GM19035 (cell line): ENCODE measurements around the gene CNTNAP2.
"Not testable (repeated sequence)": the region's sequence is repeated elsewhere in the genome, so short reads cannot be mapped to it uniquely, and the experiment has no call there.

ENCODE experiments used
- ATAC-seq: cut with Tn5 transposase; IDR thresholded peaks from one replicate; pipeline ENCODE4 v1.9.1; 2021; ENCODE audit not compliant: unreplicated experiment

CNTNAP2 gene

DNA sequence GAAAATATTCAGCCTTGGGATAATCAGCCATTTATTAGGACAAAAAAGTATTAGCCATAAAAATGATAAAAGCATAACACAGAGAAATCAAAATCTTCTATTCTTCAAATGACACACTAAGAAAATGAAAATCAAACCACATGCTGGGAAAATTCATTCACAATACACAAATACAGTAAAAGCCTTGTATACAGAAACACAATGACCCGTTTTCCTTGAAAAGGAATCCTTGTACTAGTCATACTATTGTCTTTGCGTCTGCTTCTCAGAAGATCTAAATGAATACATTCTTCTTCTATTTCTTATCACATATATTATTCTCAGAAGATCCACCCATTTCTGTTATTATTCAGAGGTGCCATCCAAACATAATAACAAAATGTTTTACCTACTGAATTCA is 749.1 kb downstream of the CNTNAP2 start:
- ATAC-seq, result no peak

DNA sequence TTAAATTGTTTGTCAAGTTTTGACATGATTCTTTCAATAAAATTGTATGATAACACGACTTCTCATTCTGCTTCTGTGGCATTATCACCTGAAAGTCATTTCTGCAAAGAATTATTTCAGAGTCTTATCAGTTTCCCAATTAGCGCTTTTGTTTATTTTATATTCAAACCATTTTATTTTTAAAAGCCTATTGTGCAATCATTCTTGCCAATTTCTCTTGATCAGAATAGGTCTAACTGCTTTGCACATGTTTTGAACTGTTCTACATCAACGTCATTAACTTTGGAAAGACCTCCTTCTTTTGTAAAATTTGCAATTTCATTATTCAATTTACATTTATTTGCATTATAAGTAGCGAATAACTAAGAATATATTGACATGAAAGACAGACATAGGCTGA is 758.1 kb downstream of the CNTNAP2 start:
- ATAC-seq, result no peak

DNA sequence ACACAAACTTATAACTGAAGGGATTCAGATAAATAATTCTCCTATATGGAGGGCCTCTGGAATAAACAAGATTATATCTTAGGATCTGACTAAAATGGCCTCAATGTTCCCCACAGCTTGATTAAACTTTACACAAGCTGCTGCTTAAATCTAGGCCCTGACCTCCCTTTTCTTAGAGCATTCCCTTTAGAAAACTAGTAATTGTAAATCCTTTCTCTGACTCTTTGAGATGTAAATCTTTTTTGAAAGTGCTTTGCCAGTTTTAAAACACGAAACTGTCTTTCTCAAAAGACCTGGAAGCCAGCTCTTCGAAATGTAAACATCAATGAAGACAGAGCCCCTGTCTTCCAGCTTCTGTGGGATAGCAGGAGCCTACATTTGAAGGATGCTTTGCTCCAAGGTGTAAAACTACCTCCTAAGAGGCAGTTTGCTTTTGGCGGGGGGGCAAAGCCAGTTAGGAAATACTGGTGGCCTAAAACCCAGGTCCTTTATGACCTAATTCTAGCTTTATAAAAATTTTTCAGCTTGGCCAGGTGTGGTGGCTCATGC is 758.7 kb downstream of the CNTNAP2 start:
- ATAC-seq, result no peak

DNA sequence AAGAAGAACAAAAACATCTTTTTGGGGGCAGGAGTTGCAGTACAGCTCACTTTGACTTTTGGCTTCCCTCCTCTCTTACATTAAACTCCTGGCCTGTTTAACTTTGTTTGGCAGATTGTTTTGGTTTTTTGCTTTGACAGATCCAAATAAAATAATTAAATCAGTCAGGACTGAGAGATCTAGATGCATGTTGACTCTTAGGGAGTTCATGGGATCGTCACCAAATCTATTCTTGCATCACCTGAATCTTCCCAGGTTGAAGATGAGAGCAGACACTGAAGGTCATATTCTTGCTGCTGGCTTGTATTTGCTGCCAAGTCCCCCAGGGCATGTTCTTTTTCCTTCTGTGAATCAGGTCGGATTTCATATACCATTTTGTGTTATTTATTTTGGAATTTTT is 759.4 kb downstream of the CNTNAP2 start:
- no peak for ATAC-seq

DNA sequence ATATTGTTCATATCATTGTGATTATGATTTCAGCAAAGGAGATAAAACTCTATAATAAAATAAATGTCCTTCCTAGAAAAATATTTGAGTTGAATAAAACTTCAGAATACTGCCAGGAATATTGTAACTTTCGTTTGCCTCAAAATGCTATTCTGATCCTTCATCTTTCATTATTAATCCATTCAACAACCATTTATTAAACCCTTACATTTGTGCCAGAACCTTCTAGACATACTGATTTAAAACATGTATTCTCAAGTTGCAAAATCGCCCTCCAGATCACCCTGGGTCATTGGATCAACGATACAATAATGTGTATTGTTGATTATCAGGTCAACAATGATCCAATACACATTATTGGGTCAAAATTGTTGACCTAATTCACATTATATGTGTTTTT is 759.8 kb downstream of the CNTNAP2 start:
- ATAC-seq, result no peak

DNA sequence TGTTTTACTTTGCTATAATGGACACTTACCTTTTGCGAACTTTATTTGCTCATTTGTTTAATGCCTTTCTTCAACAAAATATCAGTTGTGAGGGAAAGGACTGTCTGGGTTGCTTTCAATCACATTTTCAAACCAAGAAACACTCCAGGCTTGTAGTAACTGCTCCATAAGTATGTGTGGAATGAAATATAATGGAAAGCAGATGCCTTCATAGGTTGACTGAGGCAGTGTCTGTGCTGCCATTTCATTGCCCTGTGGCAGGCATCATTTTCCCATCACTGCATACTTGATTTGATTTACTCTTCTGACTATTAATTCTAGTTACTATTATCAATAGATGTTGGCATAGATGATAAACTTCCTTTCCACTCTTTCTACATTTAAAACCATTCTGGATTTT is 762.3 kb downstream of the CNTNAP2 start:
- no peak for ATAC-seq

DNA sequence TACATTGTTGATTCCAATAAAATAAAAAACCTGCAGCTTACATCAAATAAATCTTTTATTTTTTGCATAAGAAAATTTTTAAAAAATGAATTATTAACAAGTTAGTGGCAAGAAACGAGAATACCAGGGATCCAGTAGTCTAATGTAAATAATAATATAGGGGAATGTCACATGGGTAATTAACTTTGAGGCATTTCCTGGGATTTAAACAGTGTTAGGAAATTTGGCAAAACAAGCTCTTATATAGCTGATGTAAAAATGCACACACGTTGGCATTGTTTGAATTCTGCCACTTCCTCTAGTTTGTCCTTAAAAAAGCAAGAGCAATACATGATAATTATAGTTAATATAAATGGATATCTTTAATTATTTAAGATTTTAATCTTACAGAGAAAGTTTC is 768.6 kb downstream of the CNTNAP2 start:
- ATAC-seq, result no peak

DNA sequence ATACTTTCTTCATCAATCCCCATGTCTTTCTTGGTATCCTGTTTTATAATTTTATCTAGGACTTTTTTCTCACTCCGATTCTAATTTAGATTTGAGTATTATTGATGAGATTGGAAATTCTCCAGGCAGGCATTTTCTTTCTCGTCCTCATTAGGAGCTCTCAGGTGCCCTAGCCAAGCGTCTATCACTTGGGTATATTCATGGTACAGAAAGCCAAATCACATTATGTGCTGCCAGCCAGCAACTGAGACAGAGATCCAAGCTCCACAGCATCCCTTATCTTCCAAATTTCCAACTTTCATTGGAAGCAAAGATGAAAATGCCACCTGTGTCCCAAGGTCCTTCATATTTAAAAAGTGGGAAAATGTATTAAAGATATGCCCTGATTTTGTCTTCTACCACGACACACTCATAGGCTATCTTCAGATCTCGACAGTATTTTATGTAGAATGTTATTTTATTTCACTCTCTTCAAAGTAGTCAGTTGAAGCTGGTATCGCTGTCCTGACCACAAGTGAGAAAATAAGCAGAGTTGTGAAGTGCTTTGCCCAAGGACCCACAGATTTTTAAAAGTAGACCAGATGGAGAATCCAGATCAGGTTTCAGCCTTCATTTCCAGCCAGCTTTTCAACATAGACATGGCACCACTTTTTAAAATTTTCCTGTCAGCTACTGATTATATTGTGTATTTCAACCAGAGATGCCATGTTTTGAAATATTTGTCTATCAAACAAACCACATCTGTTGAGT is 773.4 kb downstream of the CNTNAP2 start:
- no peak for ATAC-seq

DNA sequence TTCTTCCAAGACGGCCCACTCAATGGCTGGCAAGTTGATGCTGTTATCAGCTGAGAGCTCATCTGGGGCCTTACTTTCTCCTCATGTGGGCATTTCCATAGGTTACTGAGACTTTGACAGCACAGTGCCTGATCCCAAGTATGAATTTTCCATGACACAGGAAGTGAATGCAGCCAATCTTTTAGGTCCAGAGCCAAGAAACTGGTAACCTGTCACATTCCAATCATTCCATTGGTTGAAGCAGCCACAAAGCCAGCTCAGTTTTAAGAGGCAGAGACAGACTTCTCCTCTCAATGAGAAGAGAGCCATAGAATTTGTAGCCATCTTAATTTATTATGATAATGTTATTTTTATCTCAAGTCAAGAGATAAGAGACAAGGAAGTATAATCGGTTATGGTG is 775.5 kb downstream of the CNTNAP2 start:
- no peak for ATAC-seq

DNA sequence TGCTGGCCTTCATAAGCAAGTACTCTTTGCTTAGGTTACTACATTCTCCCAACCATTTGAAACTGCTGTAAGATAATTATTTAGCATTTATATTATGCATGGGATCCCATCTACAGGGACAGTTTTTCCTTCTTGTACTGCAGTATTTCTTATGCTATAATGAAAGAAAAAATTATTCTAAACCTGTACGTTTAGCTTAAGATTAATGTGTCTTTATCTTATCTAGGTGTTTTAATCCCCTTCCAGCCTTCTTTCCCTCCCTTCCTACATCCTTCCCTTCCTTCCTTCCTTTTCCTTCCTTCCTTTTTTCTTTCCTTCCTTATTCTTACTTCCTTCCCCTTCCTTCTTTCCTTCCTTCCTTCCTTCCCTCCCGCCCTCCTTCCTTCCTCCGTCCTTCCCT is 778.3 kb downstream of the CNTNAP2 start:
- ATAC-seq, result no peak

DNA sequence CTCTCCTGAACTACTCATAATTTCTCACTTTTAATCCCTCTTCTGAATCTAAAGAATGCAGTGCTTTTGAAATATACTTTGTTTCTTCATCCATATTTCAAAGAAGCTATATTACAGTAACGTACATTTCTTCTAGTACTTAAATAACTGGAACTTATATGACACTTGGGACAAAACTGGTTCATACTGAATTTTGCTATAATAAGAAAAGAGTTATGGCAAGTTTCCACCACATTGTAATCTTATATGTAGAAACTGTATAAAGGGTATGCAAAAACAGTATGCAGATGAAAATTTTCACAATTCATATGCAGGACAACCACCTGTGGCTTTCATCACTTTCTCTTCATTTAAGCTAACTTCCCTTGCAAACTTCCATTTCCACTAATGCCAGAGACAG is 785.7 kb downstream of the CNTNAP2 start:
- ATAC-seq, result no peak

DNA sequence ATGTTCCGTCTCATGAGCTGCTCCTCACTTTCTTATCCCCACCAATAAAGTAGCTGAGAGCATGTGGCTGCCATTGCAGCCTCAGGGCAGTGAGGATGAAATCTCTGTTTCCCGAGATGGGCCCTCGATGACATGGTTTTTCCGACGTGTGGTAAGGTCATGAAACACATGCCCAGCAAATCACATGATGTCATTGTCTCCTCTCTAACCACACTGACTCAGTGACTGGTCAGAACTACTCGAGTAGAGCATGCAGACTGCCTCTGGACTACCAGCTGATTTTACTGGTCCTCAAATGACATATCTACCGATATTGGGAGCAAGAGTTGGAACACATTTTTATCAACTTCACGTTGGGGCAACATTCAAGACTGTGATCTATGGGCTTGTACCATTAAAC is 786.1 kb downstream of the CNTNAP2 start:
- ATAC-seq, result no peak

DNA sequence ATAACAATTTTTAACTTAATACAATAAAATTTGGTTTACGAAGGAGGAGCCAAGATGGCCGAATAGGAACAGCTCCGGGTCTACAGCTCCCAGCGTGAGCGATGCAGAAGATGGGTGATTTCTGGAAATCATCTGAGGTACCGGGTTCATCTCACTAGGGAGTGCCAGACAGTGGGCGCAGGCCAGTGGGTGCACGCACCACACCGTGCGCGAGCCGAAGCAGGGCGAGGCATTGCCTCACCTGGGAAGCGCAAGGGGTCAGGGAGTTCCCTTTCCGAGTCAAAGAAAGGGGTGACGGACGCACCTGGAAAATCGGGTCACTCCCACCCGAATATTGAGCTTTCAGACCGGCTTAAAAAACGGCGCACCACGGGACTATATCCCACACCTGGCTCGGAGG is 789.1 kb downstream of the CNTNAP2 start:
- not testable (repeated sequence) for ATAC-seq

DNA sequence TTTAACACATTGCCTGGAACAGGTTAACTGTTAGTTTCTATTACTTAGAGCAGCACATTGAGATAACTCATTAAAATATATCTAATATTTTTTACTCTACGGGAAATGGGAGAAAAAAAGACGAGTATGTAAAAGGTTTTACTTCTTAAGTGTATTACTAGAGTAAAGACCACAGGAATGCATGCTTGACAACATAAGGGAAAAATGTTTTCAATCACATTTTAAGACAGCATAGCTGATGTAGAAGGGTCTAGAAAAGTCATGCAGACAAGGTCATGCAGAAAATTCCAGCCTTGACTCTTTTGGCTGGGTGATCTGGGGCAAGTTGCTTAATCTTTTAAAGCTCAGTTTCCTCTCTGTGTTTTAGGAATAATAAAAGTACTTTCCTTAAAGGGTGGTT is 806.2 kb downstream of the CNTNAP2 start:
- no peak for ATAC-seq

DNA sequence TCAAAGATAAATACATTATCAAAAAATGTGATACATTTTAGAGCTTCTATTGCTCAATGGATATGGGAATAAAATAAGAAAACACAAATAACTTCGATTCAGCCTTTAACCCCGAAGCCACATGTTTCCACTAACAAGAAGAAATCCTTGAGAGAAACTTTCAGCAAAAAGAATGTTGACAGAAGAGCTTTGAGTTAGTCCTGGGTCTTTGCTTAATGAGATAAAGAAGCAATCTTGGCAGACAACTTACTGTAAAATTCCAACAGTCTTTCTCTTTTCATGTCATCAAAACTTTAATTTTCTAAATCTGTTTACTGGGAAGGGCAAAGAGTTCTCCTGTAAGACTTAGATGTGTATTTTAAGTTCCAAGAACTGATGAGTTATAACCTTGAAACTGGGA is 810.2 kb downstream of the CNTNAP2 start:
- no peak for ATAC-seq

DNA sequence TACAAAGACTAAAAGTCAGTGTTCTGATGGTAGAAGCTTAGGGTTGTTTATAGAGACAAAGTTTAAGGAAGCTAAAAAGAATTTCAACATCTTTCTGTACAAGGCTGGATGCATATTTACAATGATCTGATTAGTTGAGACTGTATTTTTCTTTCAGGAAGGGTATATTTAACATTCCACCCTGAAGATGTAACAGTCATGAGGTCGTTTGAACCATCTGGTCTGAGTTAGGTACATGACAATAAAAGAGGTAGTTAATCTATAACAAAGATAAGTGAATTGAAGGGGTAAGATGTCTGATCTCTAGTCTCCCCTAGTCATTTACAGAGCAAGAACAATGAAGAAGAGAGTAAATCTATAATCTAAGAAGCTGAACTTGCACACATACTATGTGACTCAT is 821.2 kb downstream of the CNTNAP2 start:
- ATAC-seq, result no peak

DNA sequence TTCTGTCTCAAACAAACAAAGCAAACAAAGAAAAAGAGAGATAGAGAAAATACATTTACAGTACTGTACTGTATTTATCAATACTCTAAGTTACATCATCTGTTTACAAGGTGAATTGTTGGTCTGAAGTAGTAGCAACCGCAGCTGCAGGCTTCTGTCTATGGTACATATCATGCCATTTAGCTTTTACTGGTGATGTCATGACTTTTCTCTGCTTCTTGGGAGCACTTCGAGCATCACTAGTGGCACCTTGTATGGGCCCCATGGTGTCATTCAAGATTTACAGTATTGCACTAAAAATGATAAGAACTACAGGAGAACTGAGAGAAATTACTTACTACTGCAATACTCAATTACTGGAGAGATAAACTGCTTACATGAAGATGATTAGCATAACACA is 826.9 kb downstream of the CNTNAP2 start:
- ATAC-seq, result no peak

DNA sequence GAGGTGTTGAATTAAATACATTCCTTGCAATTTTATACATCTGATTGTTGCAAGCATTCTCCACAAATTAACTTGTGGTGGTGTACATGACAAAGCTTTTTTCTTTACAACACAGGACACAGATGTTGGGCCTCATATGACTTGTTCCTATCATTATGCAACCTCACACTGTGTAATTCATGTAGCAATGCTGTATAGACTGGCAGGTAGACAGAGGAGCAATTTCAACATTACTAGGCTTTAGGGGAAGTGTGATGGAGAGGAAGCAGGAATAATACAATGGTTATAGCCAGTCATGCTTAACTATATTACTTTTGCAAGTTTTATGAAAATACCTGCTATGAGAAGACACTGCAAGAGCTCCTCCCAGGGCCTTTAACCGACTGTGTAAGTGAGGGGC is 832.1 kb downstream of the CNTNAP2 start:
- no peak for ATAC-seq

DNA sequence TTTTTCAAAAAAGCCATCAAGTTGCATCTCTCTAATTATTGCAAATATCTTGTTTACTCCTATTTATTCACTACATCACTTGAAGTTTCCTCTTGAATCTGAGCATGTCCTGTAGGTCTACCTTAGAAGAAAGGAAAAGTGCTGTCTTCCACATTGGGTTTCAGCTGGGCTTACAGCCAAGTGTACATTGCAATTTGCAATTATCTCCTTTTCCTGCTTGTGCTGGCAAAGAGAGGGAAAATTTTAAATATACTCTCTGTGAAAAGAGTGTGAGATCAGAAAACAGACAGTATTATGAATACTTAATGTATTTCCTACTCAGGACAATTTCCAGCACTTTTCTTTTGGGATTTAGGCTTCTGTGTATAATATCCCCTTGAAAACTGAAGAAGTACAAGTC is 839.7 kb downstream of the CNTNAP2 start:
- no peak for ATAC-seq

DNA sequence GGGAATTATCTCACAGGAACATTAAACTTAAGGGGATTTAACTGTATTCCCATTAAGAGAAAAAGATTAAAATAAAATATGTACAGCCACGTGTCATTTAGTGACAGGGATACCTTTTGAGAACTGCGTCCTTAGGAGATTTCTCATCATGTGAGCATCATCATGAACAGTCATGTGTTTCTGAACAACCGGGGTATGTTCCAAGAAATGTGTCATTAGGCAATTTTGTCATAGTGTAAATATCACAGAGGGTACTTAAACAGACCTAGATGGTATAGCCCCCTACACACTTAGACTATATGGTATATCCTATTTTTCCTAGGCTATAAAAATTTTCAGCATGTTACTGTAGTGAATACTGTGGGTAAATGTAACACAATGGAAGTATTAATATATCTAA is 840.3 kb downstream of the CNTNAP2 start:
- ATAC-seq, result no peak

DNA sequence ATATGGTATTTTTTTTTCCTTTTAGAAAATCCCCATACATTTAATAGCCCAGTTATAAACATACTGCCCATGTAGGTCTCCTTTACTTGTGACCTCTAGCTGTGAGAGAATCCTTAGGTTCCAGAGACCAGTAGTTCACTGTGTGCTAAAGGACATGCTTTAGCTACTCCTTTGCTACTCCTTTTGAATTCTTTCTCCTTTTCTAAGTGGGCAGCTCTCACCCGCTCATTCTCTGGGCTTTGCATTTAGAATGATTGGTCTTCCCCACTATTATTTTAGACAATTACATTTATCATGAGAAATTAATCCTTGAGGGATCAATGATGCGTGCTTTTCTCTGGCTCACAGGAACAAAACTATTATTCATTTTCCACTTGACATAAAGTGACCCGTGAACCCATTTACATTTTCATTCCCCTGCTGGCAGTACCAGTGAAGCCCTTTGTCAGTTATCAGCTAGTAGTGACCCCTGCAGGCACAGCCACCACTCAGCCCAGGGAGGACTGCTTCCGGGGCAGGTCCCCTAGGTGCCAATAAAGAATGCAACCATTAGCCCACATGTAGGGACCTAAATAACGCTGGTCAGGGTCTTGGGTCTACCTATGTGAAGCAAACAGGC is 844.3 kb downstream of the CNTNAP2 start:
- ATAC-seq, result no peak

DNA sequence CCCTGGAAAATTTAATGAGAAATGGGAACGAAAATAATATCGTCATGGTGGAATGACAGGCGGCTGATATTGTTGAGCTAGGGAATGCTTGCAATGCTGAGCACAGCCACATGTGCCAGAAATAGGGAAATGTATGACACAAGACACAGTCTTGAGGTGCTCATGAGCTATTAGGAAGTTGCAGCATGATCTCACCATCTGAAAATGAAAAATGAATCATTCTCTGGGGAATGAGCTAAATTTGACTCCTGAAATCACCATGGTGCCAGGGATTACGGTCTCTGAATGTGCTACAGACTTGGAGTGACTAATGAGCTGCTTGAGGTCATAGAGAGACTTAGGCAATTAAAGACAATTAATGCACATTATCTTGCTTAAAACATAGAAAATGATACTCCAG is 845.0 kb downstream of the CNTNAP2 start:
- no peak for ATAC-seq

DNA sequence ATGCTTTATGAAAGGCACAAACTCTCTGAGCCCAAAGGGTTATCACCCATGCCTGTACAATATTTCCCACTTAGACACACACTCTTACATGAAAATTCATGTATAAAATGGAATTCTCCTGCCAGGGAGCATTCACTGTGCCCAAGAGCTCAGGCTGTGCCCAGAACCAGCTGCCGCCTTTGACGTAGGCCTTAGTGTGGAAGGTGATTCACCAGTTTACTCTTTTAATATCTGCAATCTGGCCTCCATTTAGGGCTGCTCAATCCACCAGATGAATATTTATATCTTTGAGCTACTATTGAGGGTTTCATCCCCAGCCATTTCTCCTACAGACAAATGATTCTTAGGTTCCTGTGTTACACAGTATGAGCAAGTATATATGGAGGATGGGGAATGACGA is 849.7 kb downstream of the CNTNAP2 start:
- no peak for ATAC-seq
